A673 (cell line): ENCODE results near the gene CDKAL1. TPM values are rescaled to one million over a fixed set of nuclear protein-coding genes. Genes with fewer than 3 reads are reported as not detected.

ENCODE experiments used
- BruUV-seq: library from RNA; stranded (reverse); fragments of 400-500 nt; replicated peaks from 2 replicates; lab custom pipeline; 2021; lab: Mats Ljungman, UMichigan
- CTCF ChIA-PET: fragments of 300-600 bp; sonication (Branson Sonifier 250); formaldehyde crosslinking; loops from one replicate; lab custom pipeline; 2022; ENCODE audit warnings: antibody characterized with exemption; lab: Charles Lee
- POLR2A ChIA-PET: fragments of 300-600 bp; sonication (Branson Sonifier 250); formaldehyde crosslinking; loops from one replicate; lab custom pipeline; 2022; ENCODE audit warnings: antibody characterized with exemption; ENCODE audit not compliant: low non-redundant PET; lab: Charles Lee
- DNase-seq: peaks from one replicate; pipeline ENCODE4 v3.0.0-alpha.2; 2015; ENCODE audit warnings: low spot score
- H3K27ac ChIP-seq: fragments of 200-600 bp; sonication (generic); 2 replicates; pipeline ENCODE4 v1.5.1; 2016; ENCODE audit warnings: mixed run types, low read depth, mild to moderate bottlenecking, mixed read lengths, antibody characterized with exemption, low read length; ENCODE audit not compliant: poor library complexity, severe bottlenecking
- H3K27me3 ChIP-seq: fragments of 200-600 bp; sonication (generic); replicated peaks from 2 replicates; pipeline ENCODE4 v1.6.1; 2017; ENCODE audit warnings: mixed run types, low read depth, mild to moderate bottlenecking, mixed read lengths, antibody characterized with exemption, low read length; ENCODE audit not compliant: insufficient read depth, poor library complexity
- H3K36me3 ChIP-seq: fragments of 200-600 bp; sonication (generic); 2 replicates; pipeline ENCODE4 v1.6.1; 2016; ENCODE audit warnings: mixed run types, mild to moderate bottlenecking, mixed read lengths, antibody characterized with exemption, low read length; ENCODE audit not compliant: insufficient read depth, poor library complexity, severe bottlenecking
- H3K4me1 ChIP-seq: fragments of 200-600 bp; sonication (generic); 2 replicates; pipeline ENCODE4 v1.6.1; 2017; ENCODE audit warnings: mixed run types, mild to moderate bottlenecking, mixed read lengths, antibody characterized with exemption, low read length; ENCODE audit not compliant: insufficient read depth, poor library complexity, severe bottlenecking
- H3K4me3 ChIP-seq: fragments of 200-600 bp; sonication (generic); 2 replicates; pipeline ENCODE4 v1.5.1; 2016; ENCODE audit warnings: low read depth, mixed run types, mild to moderate bottlenecking, mixed read lengths, low read length; ENCODE audit not compliant: poor library complexity, severe bottlenecking
- H3K9me3 ChIP-seq: fragments of 200-600 bp; sonication (generic); 2 replicates; pipeline ENCODE4 v1.6.1; 2016; ENCODE audit warnings: mixed run types, low read depth, mild to moderate bottlenecking, mixed read lengths, antibody characterized with exemption, low read length; ENCODE audit not compliant: poor library complexity, severe bottlenecking
- CTCF ChIP-seq: fragments of 300-800, 200-600 bp; sonication (generic); conservative IDR thresholded peaks from 2 replicates; pipeline ENCODE4 v1.5.1; 2017; ENCODE audit warnings: low read depth, mild to moderate bottlenecking, antibody characterized with exemption, low read length, moderate library complexity, mixed read lengths
- EZH2 ChIP-seq: fragments of 200-600 bp; sonication (generic); IDR thresholded peaks from 2 replicates; pipeline ENCODE4 v1.6.1; 2017; ENCODE audit warnings: borderline replicate concordance, low read depth, mild to moderate bottlenecking, mixed read lengths, antibody characterized with exemption, low read length; ENCODE audit not compliant: poor library complexity, severe bottlenecking
- intact Hi-C: fragments of 100-400 bp; cut with micrococcal nuclease; formaldehyde crosslinking; loops from one replicate; pipeline ENCODE4 v1.10.0; 2022; ENCODE audit not compliant: unreplicated experiment
- total RNA-seq: library from RNA; stranded (reverse); gene quantifications from 2 replicates; pipeline ENCODE4 v1.2.3, GENCODE V29; 2021

The CDKAL1 gene
- total RNA-seq, 1 experiment from 2014 or later = 35.5 TPM

DNA sequence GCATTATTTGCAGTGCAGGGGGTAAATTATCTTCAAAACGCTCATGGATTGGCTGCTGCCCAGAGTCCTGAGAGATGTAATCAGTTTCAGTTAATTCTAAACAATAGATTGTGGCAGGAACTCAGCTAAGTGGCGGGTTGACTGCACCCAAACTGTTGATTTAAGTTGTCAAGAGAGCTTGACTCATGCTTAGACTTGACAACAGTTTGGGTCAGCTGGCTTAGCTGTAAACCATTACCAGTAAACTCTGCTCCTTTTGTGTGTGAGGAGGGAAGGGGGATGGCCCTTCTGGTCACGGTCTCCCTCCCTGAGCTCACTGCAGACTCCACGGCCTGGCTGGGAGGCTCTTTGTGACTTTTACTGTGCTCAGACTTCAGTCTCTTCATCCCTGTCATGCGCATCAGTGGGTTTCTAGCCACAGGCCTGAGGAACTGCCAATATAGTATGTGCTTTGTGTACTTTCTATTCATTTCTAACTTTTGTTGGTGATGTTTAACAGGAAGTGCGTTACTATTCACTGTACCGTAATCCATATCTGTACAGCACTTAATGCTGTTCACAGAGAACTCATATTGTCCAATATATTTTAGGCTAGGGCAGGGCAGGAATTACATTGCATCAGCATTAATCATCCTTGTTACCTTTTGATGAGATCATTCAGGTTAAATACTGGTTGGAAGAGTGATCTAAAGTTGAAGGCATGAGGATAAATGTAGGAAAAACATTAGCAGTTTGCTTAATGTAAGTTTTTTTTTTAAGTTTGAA, 488.3 kb downstream of the CDKAL1 start:
- TF ChIP-seq EZH2 (no peak), CTCF (no peak)
- DNase-seq = no peak
- intact Hi-C loops = no loop called here
- Histone ChIP-seq H3K27ac (no peak overlapping the region), H3K9me3 (no peaks in the 10 kb centered on the region), H3K27me3 (no peaks in the 10 kb centered on the region), H3K4me3 (no peak overlapping the region), H3K36me3 (no peaks in the 10 kb centered on the region), H3K4me1 (no peaks in the 10 kb centered on the region)
- POLR2A ChIA-PET = no interaction called here
- CTCF ChIA-PET = no interaction called here
- BruUV-seq = no TSS peak

GRCh38 chr6:21023210-21023609, 489.0 kb downstream of the CDKAL1 start:
- intact Hi-C loops = no loop called here
- POLR2A ChIA-PET = no interaction called here
- H3K36me3 ChIP-seq = no peaks in the 10 kb centered on the region
- no peak overlapping the region for H3K4me3 ChIP-seq
- H3K27me3 ChIP-seq = no peaks in the 10 kb centered on the region
- DNase-seq = no peak
- BruUV-seq = no TSS peak
- CTCF ChIA-PET = no interaction called here
- no peak overlapping the region for H3K27ac ChIP-seq
- TF ChIP-seq EZH2 = no peak
- no peak for TF ChIP-seq CTCF
- no peaks in the 10 kb centered on the region for H3K4me1 ChIP-seq
- no peaks in the 10 kb centered on the region for H3K9me3 ChIP-seq

- TF ChIP-seq CTCF (no peak), EZH2 (no peak)
- POLR2A ChIA-PET = no interaction called here
- CTCF ChIA-PET = no interaction called here
- H3K36me3 ChIP-seq = no peaks in the 10 kb centered on the region
- H3K27ac ChIP-seq = no peak overlapping the region
- BruUV-seq = no TSS peak
- no peaks in the 10 kb centered on the region for H3K27me3 ChIP-seq
- no peak for DNase-seq
- no peak overlapping the region for H3K4me3 ChIP-seq
- H3K9me3 ChIP-seq = no peaks in the 10 kb centered on the region
- H3K4me1 ChIP-seq = no peaks in the 10 kb centered on the region
- intact Hi-C loops = no loop called here
These were observed 490.4 kb downstream of the CDKAL1 start for GRCh38 chr6:21024616-21025015.
